A549 treated with CpdA at 1 μM for 4 hours (cell line): ENCODE data around the gene KRTAP19-5. TPM values are rescaled to one million over a fixed set of nuclear protein-coding genes. Genes with fewer than 3 reads are reported as not detected.

Experiments used
- total RNA-seq: library from RNA; stranded (reverse); fragments of 200-300 nt; extraction: Qiagen RNA extraction; gene quantifications from 5 replicates; pipeline ENCODE4 v1.2.3, GENCODE V29; 2022; ENCODE audit warnings: low read depth

The KRTAP19-5 gene
- total RNA-seq, result not detected in 5 replicates

GRCh38 chr21:30502041-30502440 lies at the start of gene KRTAP19-5:
Gene KRTAP19-5, minus strand, starts transcription at chr21:30502141. Its CDS starts 51 bp downstream, at chr21:30502090.

GRCh38 chr21:30541764-30542163 lies 39.8 kb upstream of the KRTAP19-5 start, which contains the start of gene KRTAP19-6:
Gene KRTAP19-6, minus strand, starts transcription at chr21:30541864. Its CDS starts 31 bp downstream, at chr21:30541833.

GRCh38 chr21:30497065-30497464 lies 4.9 kb downstream of the KRTAP19-5 start, which contains the start of gene KRTAP19-4:
Gene KRTAP19-4, minus strand, starts transcription at chr21:30497165. Its CDS starts 55 bp downstream, at chr21:30497110.

GRCh38 chr21:30491963-30492428 lies 9.9 kb downstream of the KRTAP19-5 start, which contains the start of gene KRTAP19-3:
Gene KRTAP19-3, minus strand, starts transcription at chr21:30492013. Its CDS starts 56 bp downstream, at chr21:30491957.

GRCh38 chr21:30487336-30487735 lies 14.6 kb downstream of the KRTAP19-5 start, which contains the start of gene KRTAP19-2:
Gene KRTAP19-2, minus strand, starts transcription at chr21:30487436. Its CDS starts 88 bp downstream, at chr21:30487348.

GRCh38 chr21:30480145-30480544 lies 21.8 kb downstream of the KRTAP19-5 start, which contains the start of gene KRTAP19-1:
Gene KRTAP19-1, minus strand, starts transcription at chr21:30480367. Its CDS starts 50 bp downstream, at chr21:30480317.

Other genes starting within 250 kb of the KRTAP19-5 start
- gene KRTAP24-1, start 219.2 kb downstream of the KRTAP19-5 start, total RNA-seq, result not detected in 5 replicates
- not detected in 5 replicates for gene KRTAP25-1, start 212.6 kb downstream of the KRTAP19-5 start, total RNA-seq
- gene KRTAP26-1, start 181.8 kb downstream of the KRTAP19-5 start, total RNA-seq, result not detected in 5 replicates
- gene KRTAP27-1, start 164.4 kb downstream of the KRTAP19-5 start, total RNA-seq, result not detected in 5 replicates
- not detected in 5 replicates for gene KRTAP23-1, start 153.5 kb downstream of the KRTAP19-5 start, total RNA-seq
- gene KRTAP13-2, start 129.9 kb downstream of the KRTAP19-5 start, total RNA-seq, result not detected in 5 replicates
- gene KRTAP13-1, start 106.1 kb downstream of the KRTAP19-5 start, total RNA-seq, result not detected in 5 replicates
- gene KRTAP13-3, start 76.2 kb downstream of the KRTAP19-5 start, total RNA-seq, result not detected in 5 replicates
- gene KRTAP13-4, start 71.9 kb downstream of the KRTAP19-5 start, total RNA-seq, result not detected in 5 replicates
- not detected in 5 replicates for gene KRTAP15-1, start 61.9 kb downstream of the KRTAP19-5 start, total RNA-seq
- not detected in 5 replicates for gene KRTAP19-1, start 21.8 kb downstream of the KRTAP19-5 start, total RNA-seq
- gene KRTAP19-2, start 14.7 kb downstream of the KRTAP19-5 start, total RNA-seq, result not detected in 5 replicates
- not detected in 5 replicates for gene KRTAP19-3, start 10.1 kb downstream of the KRTAP19-5 start, total RNA-seq
- not detected in 5 replicates for gene KRTAP19-4, start 5.0 kb downstream of the KRTAP19-5 start, total RNA-seq
- not detected in 5 replicates for gene KRTAP19-6, start 39.7 kb upstream of the KRTAP19-5 start, total RNA-seq
- not detected in 5 replicates for gene KRTAP19-7, start 59.2 kb upstream of the KRTAP19-5 start, total RNA-seq
- gene KRTAP22-2, start 88.3 kb upstream of the KRTAP19-5 start, total RNA-seq, result not detected in 5 replicates
- gene KRTAP6-3, start 90.3 kb upstream of the KRTAP19-5 start, total RNA-seq, result not detected in 5 replicates
- gene KRTAP6-2, start 96.8 kb upstream of the KRTAP19-5 start, total RNA-seq, result not detected in 5 replicates
- gene KRTAP22-1, start 98.9 kb upstream of the KRTAP19-5 start, total RNA-seq, result not detected in 5 replicates
- not detected in 5 replicates for gene KRTAP6-1, start 111.8 kb upstream of the KRTAP19-5 start, total RNA-seq
- not detected in 5 replicates for gene KRTAP20-1, start 114.3 kb upstream of the KRTAP19-5 start, total RNA-seq
- gene KRTAP20-4, start 118.5 kb upstream of the KRTAP19-5 start, total RNA-seq, result not detected in 5 replicates
- not detected in 5 replicates for gene KRTAP20-2, start 133.1 kb upstream of the KRTAP19-5 start, total RNA-seq
- gene KRTAP20-3, start 140.7 kb upstream of the KRTAP19-5 start, total RNA-seq, result not detected in 5 replicates
- not detected in 5 replicates for gene KRTAP21-3, start 216.6 kb upstream of the KRTAP19-5 start, total RNA-seq
- not detected in 5 replicates for gene KRTAP21-2, start 245.1 kb upstream of the KRTAP19-5 start, total RNA-seq